ENCODE results near the gene LSM2. TPM values are rescaled to one million over a fixed set of nuclear protein-coding genes. Genes with fewer than 3 reads are reported as not detected.
"Not testable (repeated sequence)": the region's sequence is repeated elsewhere in the genome, so short reads cannot be mapped to it uniquely, and the experiment has no call there.

Gene LSM2
- total RNA-seq, 2 experiments from 2014 or later, result 172 to 174 TPM

DNA sequence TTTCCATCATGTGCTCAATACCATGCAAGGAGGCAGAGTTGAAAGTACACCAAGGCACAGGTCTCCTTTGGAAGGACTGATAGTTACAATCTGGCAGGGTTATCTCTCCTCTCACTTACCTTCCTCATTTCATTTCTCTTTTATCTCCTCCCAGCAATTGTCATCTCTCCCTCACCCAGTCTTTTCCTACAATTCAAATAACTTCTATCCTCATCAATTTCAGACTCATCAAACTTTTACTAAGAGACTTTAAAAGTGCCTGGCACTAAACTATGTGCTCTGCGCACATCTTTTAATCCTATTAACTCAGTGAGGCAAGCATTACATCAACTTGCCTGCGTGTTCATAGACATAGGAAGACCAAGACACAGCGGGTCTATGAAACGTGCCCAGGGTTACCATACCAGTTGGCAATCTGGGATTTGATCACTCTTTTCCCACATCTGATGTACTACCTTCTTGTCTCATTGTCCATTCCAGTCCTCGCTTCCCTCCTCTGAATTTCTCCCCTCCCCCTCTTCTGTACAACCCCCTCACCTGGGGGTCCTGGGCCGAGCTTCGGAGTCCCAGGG is 12.4 kb downstream of the LSM2 start:
- intact Hi-C loops (cut with micrococcal nuclease), result loop anchor here (2.0 kb wide), 2 partner anchors 66 to 68 kb away; partner anchors contain the start of genes DDAH2 and NEU1
- peaks cover 47% of the 10 kb centered on the region for H3K4me1 Mint-ChIP-seq (ENCODE audit: low read depth)
- H3K36me3 Mint-ChIP-seq (ENCODE audit: low read depth), result peaks cover 28% of the 10 kb centered on the region
- H3K4me3 Mint-ChIP-seq, result peak overlapping the region; percentile 99
- CTCF ChIA-PET, result interaction anchor here (1.2 kb wide), 1 partner anchor 33 kb away, joined by 3 read pairs; the partner anchor contains the start of gene HSPA1B
- no peaks in the 10 kb centered on the region for H3K27me3 Mint-ChIP-seq (ENCODE audit: low read depth)
- no peak for DNase-seq
- peak overlapping the region; percentile 83 for H3K27ac Mint-ChIP-seq
- H3K9me3 Mint-ChIP-seq, result no peaks in the 10 kb centered on the region

- peaks cover 47% of the 10 kb centered on the region for H3K4me1 Mint-ChIP-seq (ENCODE audit: low read depth)
- DNase-seq; H3K27me3 Mint-ChIP-seq (ENCODE audit: low read depth); H3K9me3 Mint-ChIP-seq; CTCF ChIA-PET: not testable (repeated sequence)
- intact Hi-C loops (cut with micrococcal nuclease), result loop anchor here (2.0 kb wide), 2 partner anchors 65 to 69 kb away; partner anchors contain the start of genes DDAH2 and NEU1
- H3K27ac Mint-ChIP-seq, result peak overlapping the region; percentile 83
- peaks cover 32% of the 10 kb centered on the region for H3K36me3 Mint-ChIP-seq (ENCODE audit: low read depth)
- H3K4me3 Mint-ChIP-seq, result peak overlapping the region; percentile 99
Measured at GRCh38 chr6:31793927-31794245, 12.9 kb downstream of the LSM2 start.

DNA sequence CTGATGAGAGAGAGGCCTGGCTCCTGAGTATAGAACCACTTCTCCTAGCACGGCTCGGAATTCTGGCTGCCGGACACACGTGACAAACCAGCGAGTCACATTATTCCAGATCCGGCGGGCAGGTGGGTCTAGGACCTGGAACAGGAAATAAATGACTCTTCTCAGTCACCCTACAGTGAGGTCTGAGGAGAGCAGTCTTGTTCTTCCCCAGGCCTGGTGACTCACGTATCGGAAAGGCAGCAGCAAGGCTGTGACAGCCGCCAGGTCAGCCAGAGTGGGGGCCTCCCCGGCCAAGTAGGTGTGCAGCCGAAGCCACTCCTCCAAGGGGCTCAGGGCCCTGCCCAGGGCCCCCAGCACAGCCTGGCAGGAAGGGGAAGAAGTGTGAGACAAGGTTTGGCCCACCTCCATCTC is 14.0 kb downstream of the LSM2 start:
- intact Hi-C loops (cut with micrococcal nuclease), result no loop called here
- Mint-ChIP-seq H3K27me3 (ENCODE audit: low read depth) (no peaks in the 10 kb centered on the region), H3K9me3 (no peaks in the 10 kb centered on the region), H3K4me1 (ENCODE audit: low read depth) (peaks cover 42% of the 10 kb centered on the region), H3K4me3 (no peak overlapping the region), H3K27ac (peak overlapping the region; percentile 57), H3K36me3 (ENCODE audit: low read depth) (peaks cover 30% of the 10 kb centered on the region)
- CTCF ChIA-PET, result interaction anchor here (2.0 to 2.9 kb wide), 4 partner anchors 13 to 38 kb away, joined by 6 to 15 read pairs (median 7); partner anchors contain the start of gene LSM2
- DNase-seq, result no peak

GRCh38 chr6:31792090-31792374 is 14.7 kb downstream of the LSM2 start:
- Mint-ChIP-seq H3K9me3 (no peaks in the 10 kb centered on the region), H3K36me3 (ENCODE audit: low read depth) (peaks cover 29% of the 10 kb centered on the region)
- DNase-seq, result no peak

GRCh38 chr6:31791324-31792089 is 15.3 kb downstream of the LSM2 start:
- H3K36me3 Mint-ChIP-seq (ENCODE audit: low read depth), result peaks cover 30% of the 10 kb centered on the region
- no peak overlapping the region for H3K27ac Mint-ChIP-seq
- intact Hi-C loops (cut with micrococcal nuclease), result no loop called here
- H3K27me3 Mint-ChIP-seq (ENCODE audit: low read depth), result no peaks in the 10 kb centered on the region
- H3K4me1 Mint-ChIP-seq (ENCODE audit: low read depth), result peaks cover 33% of the 10 kb centered on the region
- DNase-seq, result peak; percentile 52
- CTCF ChIA-PET, result interaction anchor here (0.9 to 2.9 kb wide), 10 partner anchors 14 to 125 kb away, joined by 3 to 15 read pairs (median 6); partner anchors contain the start of genes CSNK2B, LSM2, MSH5 and VWA7
- no peaks in the 10 kb centered on the region for H3K9me3 Mint-ChIP-seq
- no peak overlapping the region for H3K4me3 Mint-ChIP-seq

More at GRCh38 chr6:31792090-31792374, 14.7 kb downstream of the LSM2 start:
- no peaks in the 10 kb centered on the region for H3K27me3 Mint-ChIP-seq (ENCODE audit: low read depth)
- H3K4me3 Mint-ChIP-seq, result no peak overlapping the region
- peaks cover 35% of the 10 kb centered on the region for H3K4me1 Mint-ChIP-seq (ENCODE audit: low read depth)
- H3K27ac Mint-ChIP-seq, result no peak overlapping the region
- CTCF ChIA-PET, result interaction anchor here (1.5 to 2.9 kb wide), 5 partner anchors 14 to 52 kb away, joined by 6 to 15 read pairs (median 7); partner anchors contain the start of genes LSM2 and MSH5
- intact Hi-C loops (cut with micrococcal nuclease), result no loop called here

GRCh38 chr6:31785475-31785874 is 21.3 kb downstream of the LSM2 start:
- Mint-ChIP-seq H3K27me3 (ENCODE audit: low read depth) (no peaks in the 10 kb centered on the region), H3K9me3 (no peaks in the 10 kb centered on the region), H3K4me1 (ENCODE audit: low read depth) (peaks cover 2% of the 10 kb centered on the region), H3K27ac (no peak overlapping the region), H3K36me3 (ENCODE audit: low read depth) (peaks cover 34% of the 10 kb centered on the region), H3K4me3 (no peak overlapping the region)
- CTCF ChIA-PET, result interaction anchor here (1.0 to 2.2 kb wide), 4 partner anchors 10 to 203 kb away, joined by 3 to 8 read pairs (median 4); partner anchors contain the start of genes LSM2, LTB and VARS1
- no peak for DNase-seq
- intact Hi-C loops (cut with micrococcal nuclease), result no loop called here

DNA sequence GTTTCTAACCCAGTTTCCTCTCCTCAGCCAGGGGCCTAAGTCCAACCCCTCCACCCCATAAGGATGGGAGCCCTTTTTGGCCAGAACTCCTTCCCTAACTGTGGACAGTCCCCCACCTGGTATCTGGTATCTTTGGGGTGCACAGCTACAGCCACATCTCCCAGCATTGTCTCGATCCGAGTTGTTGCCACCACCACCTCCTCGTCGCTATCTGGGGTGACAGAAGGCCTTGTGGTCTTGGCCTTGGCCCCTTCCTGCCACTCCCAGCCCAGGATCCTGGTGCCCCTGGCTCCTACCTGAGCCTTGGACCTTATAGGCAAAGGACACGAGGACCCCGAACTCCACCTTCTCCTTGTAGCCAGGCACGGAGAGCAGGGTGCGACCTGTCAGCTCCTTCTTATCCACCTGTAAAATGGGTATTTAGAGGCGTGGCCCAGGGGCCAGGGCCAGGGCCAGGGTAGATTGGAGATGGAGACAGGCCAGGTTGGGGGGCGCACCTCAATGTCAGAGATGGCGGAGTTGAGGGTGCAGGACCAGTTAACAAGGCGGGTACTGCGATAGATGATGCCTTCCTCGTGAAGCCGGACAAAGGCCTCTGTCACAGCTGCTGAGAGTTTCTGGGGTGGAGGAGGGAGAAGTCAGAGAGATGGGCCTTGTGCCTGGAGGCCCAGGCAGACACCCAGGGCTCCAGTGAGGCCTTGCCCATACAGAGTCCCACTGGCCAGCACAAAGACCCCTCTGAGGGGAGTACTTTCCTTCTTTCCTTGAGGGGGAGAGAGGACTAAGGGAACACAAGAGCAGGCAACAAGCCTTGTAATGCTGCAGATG is 22.5 kb downstream of the LSM2 start:
- DNase-seq, result no peak
- Mint-ChIP-seq H3K27me3 (ENCODE audit: low read depth) (no peaks in the 10 kb centered on the region), H3K27ac (no peak overlapping the region), H3K9me3 (no peaks in the 10 kb centered on the region), H3K4me1 (ENCODE audit: low read depth) (no peaks in the 10 kb centered on the region), H3K4me3 (no peak overlapping the region), H3K36me3 (ENCODE audit: low read depth) (peaks cover 35% of the 10 kb centered on the region)
- intact Hi-C loops (cut with micrococcal nuclease), result no loop called here
- CTCF ChIA-PET, result interaction anchor here (0.7 to 1.2 kb wide), 4 partner anchors 12 to 292 kb away, joined by 3 to 5 read pairs (median 4); partner anchors contain the start of genes LSM2 and VARS1

GRCh38 chr6:31782126-31782855 is 24.5 kb downstream of the LSM2 start:
- Mint-ChIP-seq H3K4me3 (no peak overlapping the region), H3K27ac (no peak overlapping the region), H3K27me3 (ENCODE audit: low read depth) (no peaks in the 10 kb centered on the region), H3K4me1 (ENCODE audit: low read depth) (peaks cover 6% of the 10 kb centered on the region), H3K9me3 (no peaks in the 10 kb centered on the region), H3K36me3 (ENCODE audit: low read depth) (peaks cover 31% of the 10 kb centered on the region)
- no peak for DNase-seq
- CTCF ChIA-PET, result no interaction called here
- intact Hi-C loops (cut with micrococcal nuclease), result no loop called here

DNA sequence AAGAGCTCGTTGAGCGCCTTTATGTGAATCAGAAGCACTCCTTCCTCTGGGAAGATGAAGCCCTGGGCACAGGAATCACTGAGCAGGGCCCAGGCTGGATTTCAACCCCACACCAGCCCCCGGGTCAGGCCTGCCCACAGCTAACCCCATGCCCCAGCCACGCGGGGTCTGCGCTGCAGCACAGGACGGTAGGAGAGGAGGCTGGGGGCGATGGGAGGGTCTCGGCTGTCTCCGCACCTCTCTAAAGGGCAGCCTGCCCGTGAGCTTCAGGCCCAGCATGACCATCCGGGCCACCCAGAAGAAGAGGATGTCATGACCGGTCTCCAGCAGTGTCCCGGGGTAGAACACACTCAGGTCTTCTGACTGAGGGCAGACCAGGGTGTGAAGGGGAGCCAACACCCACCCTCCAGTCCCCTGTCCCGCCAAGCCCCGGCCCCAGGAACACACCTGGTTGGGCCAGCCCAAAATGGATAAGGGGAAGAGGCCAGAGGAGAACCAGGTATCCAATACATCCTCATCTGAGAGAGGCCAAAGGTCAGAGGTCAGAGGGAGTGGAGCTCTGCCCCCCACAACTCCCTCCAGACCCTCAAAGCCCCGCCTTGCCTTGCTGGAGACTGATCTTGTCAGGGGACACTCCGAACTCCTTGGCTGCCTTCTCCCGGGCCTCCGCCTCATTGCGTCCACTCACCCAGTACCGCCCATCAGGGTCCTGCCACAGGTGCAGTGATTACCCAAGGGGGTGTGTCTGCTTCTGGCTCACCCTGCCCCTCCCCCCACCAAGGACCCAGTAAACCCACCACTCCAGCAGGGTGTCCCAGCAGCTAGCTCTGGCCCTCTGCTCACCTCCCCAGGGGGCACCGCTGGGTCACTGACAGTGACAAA is 25.3 kb downstream of the LSM2 start:
- Mint-ChIP-seq H3K4me1 (ENCODE audit: low read depth) (peaks cover 14% of the 10 kb centered on the region), H3K9me3 (no peaks in the 10 kb centered on the region), H3K4me3 (no peak overlapping the region), H3K27me3 (ENCODE audit: low read depth) (no peaks in the 10 kb centered on the region), H3K27ac (no peak overlapping the region), H3K36me3 (ENCODE audit: low read depth) (peaks cover 30% of the 10 kb centered on the region)
- intact Hi-C loops (cut with micrococcal nuclease), result no loop called here
- DNase-seq, result no peak
- CTCF ChIA-PET, result interaction anchor here (0.6 kb wide), 1 partner anchor 9 kb away, joined by 3 read pairs; no protein-coding TSS in a partner anchor

DNA sequence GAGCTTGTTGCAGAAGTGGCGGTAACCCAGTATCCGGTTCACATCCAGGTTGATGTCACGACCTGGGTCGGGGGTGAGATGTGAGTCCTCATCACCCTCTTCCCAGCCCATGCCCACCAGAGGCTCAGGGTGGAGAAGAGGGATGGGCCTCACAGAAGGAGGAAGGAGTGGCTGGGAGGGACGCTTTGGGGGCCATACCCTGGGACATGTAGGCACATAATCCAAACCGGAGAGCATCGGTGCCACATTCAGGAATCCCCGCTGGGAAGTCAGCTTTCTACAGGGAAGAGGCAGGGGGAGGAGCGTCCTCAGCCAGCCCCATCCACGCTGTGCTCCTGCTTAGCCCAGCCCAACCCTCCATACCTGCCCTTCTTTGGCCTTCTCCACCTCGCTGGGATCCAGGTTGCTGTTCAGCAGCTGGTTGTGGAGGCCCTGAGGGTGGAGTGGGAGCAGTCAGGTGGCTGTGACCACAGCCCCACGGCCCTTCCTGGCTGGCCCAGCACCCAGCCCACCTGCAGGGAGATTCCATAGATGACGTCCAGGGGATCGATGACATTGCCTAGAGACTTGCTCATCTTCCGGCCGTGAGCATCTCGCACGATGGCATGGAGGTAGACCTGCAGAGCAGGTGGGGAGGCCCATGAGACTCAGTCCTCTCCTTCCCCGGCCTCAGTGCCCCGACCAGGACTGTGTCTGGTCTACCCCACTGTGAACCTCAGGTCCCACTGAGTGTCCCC is 26.1 kb downstream of the LSM2 start:
- Mint-ChIP-seq H3K36me3 (ENCODE audit: low read depth) (peaks cover 28% of the 10 kb centered on the region), H3K27me3 (ENCODE audit: low read depth) (no peaks in the 10 kb centered on the region), H3K4me3 (no peak overlapping the region), H3K9me3 (no peaks in the 10 kb centered on the region), H3K4me1 (ENCODE audit: low read depth) (peaks cover 18% of the 10 kb centered on the region), H3K27ac (no peak overlapping the region)
- DNase-seq, result no peak
- CTCF ChIA-PET, result no interaction called here
- intact Hi-C loops (cut with micrococcal nuclease), result no loop called here

Data from activated naive CD4-positive, alpha-beta T cell treated with anti-CD3 and anti-CD28 coated beads for 36 hours (primary cell).